Subcutaneous adipose tissue (tissue), 4 donors: Measurements from ENCODE around the gene ATP13A4. TPM values are rescaled to one million over a fixed set of nuclear protein-coding genes. Genes with fewer than 3 reads are reported as not detected.

Experiments
- total RNA-seq, 4 donors: library from RNA; depleted of rRNA; stranded (reverse); fragments of >200 nt; gene quantifications; one replicate each; pipeline ENCODE4 v1.1.0, GENCODE V29; 2016
- TF ChIP-seq, protein P1 (sequence below): fragments of 450-650 bp; IDR thresholded peaks from one replicate; pipeline ENCODE4 v1.5.1; 2016; ENCODE audit warnings: low read depth, mild to moderate bottlenecking, control low read depth, antibody characterized with exemption, moderate library complexity

ATP13A4 gene, protein sequence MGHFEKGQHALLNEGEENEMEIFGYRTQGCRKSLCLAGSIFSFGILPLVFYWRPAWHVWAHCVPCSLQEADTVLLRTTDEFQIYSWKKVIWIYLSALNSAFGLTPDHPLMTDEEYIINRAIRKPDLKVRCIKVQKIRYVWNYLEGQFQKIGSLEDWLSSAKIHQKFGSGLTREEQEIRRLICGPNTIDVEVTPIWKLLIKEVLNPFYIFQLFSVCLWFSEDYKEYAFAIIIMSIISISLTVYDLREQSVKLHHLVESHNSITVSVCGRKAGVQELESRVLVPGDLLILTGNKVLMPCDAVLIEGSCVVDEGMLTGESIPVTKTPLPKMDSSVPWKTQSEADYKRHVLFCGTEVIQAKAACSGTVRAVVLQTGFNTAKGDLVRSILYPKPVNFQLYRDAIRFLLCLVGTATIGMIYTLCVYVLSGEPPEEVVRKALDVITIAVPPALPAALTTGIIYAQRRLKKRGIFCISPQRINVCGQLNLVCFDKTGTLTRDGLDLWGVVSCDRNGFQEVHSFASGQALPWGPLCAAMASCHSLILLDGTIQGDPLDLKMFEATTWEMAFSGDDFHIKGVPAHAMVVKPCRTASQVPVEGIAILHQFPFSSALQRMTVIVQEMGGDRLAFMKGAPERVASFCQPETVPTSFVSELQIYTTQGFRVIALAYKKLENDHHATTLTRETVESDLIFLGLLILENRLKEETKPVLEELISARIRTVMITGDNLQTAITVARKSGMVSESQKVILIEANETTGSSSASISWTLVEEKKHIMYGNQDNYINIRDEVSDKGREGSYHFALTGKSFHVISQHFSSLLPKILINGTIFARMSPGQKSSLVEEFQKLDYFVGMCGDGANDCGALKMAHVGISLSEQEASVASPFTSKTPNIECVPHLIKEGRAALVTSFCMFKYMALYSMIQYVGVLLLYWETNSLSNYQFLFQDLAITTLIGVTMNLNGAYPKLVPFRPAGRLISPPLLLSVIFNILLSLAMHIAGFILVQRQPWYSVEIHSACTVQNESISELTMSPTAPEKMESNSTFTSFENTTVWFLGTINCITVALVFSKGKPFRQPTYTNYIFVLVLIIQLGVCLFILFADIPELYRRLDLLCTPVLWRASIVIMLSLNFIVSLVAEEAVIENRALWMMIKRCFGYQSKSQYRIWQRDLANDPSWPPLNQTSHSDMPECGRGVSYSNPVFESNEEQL
- total RNA-seq, result 1 to 10 TPM in 1 of 4 donors, under 1 TPM in 1, not detected in 2; 0.66 to 1.2 TPM

DNA sequence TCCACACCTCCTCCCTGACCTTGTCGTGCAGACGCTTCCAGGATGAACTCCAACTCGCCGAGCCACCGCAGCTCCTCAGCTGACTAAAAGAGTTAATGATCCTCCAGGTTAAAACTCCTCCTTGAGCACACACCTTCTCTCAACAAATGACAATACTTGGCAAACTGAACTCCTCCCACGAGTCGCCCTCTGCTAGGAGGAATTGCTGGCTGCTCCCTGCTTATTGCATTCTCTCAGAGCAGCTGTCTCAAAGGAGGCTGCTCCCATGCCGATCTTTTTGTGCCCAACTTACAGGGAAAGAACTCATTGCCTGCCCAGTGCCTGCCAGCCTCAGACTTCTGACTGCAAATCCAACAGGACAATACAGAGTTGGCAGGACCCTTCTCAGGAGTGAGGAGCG lies at the start of gene ATP13A4:
ATP13A4 (minus strand) TSS at position 85 of the 400 bp plus-strand sequence. CDS start 96 bp downstream, outside the sequence.
- TF ChIP-seq, protein P1, sequence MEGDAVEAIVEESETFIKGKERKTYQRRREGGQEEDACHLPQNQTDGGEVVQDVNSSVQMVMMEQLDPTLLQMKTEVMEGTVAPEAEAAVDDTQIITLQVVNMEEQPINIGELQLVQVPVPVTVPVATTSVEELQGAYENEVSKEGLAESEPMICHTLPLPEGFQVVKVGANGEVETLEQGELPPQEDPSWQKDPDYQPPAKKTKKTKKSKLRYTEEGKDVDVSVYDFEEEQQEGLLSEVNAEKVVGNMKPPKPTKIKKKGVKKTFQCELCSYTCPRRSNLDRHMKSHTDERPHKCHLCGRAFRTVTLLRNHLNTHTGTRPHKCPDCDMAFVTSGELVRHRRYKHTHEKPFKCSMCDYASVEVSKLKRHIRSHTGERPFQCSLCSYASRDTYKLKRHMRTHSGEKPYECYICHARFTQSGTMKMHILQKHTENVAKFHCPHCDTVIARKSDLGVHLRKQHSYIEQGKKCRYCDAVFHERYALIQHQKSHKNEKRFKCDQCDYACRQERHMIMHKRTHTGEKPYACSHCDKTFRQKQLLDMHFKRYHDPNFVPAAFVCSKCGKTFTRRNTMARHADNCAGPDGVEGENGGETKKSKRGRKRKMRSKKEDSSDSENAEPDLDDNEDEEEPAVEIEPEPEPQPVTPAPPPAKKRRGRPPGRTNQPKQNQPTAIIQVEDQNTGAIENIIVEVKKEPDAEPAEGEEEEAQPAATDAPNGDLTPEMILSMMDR, result no peak

DNA sequence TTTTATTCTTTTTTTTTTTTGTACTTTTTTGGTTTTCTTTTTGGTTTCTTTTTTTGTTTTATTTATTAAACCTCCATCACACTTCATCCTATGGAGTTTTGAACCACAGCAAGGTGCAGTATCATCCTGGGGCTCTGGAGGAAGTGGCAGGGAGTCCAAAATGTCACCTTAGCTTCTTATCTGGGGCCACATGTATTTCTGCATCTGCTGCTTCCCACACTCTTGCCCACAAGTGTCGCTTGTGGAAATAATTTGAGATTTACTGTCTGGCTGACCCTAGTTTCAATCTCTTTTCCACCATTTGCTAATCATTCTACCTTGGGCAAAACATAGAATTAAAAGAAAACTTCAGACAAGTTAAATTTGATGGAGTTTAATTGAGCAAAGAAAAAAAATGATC lies 44.7 kb upstream of the ATP13A4 start:
- TF ChIP-seq, protein P1, result no peak

DNA sequence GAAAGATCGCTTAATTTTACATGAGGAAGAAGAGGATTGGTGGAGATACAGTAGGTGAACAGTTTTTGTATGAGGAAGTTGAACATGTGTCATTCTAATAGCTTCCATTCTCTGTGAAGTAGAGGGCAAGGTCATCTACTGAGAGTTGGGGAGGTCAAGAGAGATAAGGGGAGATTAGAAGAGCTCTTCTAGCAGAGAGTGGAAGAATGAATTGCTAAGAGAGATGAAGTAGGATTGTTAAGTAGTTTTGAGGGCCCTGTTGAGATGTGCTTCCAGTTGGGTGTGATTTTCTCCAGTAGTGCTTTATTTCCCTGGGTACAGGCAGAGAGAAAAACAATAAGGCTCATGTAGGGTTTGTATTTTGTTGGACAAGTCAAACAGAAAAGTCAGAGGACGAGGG lies 43.5 kb upstream of the ATP13A4 start:
- TF ChIP-seq, protein P1, result no peak

DNA sequence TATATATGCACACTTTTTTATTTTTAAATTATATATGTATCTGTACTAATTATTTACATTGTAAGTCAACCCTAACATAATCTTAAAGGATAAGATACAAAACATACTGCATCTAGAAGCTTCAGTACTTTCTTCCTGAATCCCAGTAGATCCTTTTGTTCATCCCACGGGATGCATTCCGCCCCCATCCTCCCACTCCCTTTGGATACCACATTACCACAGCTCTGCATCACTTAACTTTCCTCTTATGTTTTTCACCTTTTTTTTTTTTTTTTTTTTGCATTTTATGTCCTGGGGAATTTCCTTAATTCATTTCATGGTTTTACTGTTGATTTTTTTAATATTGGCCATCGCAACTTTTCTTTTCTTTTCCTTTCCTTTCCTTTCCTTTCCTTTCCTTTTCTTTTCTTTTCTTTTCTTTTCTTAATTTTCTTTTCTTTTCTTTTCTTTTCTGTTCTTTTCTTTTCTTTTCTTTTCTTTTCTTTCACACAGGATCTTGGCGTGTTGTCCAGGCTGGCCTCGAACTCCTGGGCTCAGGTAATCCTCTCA lies 41.3 kb upstream of the ATP13A4 start:
- TF ChIP-seq, protein P1, result no peak

DNA sequence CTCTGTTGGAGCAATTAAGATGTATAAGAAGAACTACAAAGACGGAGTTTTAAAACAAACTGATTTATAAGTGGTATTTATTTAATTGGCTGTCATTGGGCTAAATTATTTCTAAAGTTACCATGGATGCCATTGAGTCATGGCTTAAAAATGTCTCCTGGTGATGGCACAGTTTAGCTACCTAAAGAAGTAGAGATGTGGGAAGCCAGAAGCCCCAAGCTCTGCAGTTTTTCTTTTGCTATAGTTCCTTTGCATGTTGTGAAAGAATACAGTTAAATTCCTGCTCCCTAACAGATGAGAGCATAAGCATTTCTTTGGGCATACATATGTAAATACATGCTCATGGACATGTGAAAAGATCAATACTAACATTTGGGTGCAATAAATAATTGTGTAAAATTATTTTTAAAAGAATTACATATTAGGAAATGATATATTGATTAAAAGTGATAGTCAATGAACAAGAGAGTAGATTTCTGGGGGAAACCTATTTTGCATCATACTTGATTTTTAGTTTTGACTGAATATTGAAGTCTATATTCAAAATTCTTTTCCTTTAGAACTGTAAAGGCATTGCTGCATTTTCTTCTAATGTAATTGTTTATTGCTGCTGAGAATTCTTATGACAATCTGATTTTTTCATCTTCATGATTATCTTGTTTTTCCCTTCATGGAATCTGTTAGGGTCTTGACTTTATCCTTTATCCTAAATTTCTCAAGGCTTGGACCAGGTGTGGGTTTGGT lies 40.4 kb upstream of the ATP13A4 start:
- TF ChIP-seq, protein P1, result no peak

DNA sequence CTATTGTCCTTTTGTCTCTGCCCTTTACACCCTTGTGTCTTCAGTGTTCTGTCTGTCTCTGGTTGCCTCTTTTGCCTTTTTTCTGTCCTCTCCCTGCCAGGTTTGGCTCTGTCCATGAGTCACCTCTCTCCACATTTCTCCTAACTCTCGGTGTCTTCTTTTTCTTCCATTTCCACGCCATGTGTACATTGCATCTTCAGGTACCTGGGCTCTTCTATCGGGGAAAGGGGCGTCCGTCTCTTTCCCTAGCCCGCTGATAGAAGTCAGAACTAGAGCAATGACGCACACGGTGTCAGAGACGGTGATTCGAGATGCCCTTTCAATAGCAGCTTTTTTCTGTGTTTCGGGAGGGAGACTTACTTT lies 39.0 kb upstream of the ATP13A4 start:
- TF ChIP-seq, protein P1, result no peak
